ENCODE measurements around the gene DLG2.

DNA sequence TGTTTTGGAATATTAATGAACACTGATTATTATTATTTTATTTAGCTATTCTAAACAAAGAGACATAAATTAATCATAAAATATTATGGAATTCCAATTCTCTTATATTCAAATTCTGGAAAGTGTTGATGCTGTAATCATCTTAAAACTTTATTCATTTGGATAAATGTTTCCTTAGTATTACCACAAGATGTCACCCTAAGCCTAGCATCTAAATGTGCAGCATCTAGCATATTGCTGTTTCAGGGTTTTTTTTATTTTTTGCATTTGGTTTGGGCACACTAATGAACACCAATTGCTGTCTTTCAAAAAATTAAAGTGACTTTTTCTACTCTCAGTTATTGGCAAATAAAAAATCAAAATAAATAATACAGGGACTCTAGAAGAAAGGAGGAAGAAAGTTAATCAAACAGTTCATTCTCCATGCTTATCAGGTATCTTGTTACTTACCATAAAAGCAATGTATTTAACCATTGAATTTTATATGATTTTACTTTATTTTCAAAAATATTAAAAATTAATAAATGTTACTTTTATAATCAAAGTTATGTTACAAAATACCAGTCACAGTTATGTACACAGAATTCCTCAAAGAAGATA lies 31.8 kb downstream of the DLG2 start:
- TF ChIP-seq, protein P1, sequence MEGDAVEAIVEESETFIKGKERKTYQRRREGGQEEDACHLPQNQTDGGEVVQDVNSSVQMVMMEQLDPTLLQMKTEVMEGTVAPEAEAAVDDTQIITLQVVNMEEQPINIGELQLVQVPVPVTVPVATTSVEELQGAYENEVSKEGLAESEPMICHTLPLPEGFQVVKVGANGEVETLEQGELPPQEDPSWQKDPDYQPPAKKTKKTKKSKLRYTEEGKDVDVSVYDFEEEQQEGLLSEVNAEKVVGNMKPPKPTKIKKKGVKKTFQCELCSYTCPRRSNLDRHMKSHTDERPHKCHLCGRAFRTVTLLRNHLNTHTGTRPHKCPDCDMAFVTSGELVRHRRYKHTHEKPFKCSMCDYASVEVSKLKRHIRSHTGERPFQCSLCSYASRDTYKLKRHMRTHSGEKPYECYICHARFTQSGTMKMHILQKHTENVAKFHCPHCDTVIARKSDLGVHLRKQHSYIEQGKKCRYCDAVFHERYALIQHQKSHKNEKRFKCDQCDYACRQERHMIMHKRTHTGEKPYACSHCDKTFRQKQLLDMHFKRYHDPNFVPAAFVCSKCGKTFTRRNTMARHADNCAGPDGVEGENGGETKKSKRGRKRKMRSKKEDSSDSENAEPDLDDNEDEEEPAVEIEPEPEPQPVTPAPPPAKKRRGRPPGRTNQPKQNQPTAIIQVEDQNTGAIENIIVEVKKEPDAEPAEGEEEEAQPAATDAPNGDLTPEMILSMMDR (IDR thresholded peaks at IDR 0.05), result peak; percentile 35 to 56 (median 42)
- TF ChIP-seq POLR2A (IDR thresholded peaks at IDR 0.05) (no peak), EP300 (IDR thresholded peaks at IDR 0.05) (no peak)

Data from tibial nerve (tissue), 4 donors.